Anterior cingulate cortex (tissue), 58 donors: ENCODE results near the gene KCNMA1.

Experiments
- DNase-seq, 58 donors: peaks; one replicate each; lab custom pipeline; 2025; lab: John Stamatoyannopoulos, UW

KCNMA1 gene

DNA sequence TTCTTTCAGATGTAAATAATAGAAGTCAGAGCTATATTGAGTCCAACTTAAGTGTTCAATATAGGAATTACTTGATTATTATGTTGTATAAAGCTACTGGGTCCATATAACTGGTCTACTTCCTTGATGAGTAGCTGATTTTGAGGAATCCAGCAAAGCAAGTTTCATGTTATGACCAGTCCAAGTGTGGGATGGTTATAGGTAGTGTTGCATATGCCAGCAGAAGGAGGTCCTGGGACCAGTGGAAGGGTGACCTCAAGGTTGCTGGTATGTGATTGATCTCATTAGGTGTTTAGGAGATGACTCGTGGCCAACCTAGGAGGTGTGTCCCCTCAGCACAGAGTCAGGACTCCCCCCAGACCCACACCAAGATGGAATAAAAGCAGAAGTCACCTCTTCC lies 551.5 kb downstream of the KCNMA1 start:
- no peak for DNase-seq

GRCh38 chr10:77085344-77085743 lies 552.3 kb downstream of the KCNMA1 start:
- DNase-seq, result no peak

DNA sequence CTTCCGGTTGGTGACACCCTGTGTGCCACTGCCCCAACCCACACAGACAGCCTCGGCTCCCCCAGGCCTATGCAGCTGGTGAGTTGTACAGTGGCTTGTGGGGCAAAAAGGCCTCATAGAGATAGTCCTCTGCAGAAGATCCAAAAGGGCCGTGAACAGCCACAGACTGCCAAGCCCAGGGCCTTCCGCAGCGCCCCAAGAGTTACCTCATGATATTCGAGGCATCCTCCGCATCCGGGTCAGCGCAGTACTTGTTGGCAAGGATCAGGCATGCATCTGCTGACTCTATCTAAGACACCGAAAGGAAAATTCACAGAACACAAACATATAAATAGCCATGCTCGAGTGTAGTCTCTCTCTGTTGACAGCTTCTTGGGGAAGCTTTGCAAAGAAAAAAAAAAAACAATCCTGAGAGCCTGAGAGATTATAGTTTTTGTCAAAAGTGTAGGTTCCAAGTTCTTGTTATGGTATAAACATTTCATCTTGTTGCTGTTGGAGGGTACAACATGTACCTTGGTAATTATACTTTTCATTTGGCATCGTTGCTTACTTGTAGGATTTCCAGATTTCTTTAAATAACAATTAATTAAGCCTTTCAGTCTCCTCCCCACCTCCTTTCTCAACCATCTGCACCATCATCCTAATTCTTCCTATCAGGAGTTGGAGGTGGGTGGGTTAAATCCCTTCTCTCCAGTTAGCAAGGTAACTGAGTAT lies 553.0 kb downstream of the KCNMA1 start:
- peak in 22 of 58 donors; percentile 2 to 45 (median 11) for DNase-seq

DNA sequence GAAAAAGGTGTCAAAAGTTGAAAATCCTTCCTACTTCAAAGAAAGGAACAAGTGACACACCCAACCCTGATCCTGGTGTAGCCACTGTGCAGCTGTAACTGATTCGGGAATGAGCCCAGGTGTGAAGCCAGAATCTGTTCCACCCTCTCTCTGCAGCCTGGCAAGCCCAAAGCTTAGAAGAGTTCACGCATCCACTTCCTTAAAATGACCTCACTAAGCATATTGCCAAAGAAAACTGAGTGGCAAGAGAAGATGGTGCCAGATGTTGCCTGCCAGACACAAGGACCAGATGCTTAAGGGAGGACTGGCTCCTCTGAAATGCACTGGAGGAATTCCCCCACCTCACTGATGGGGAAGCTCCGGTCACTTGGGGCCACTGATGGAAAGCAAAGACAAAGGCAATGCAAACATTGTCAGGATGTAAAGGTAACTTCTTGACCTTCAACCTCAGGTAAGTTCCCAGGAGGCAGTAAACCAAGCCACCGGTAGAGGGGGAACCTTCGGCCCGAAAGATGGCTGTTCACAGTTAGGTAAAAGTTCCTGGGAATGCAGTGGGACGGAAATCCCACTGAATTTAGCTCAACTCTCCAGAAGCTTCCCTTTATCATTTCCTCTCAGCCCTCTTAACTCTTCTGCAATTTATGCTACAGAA lies 554.9 kb downstream of the KCNMA1 start:
- no peak for DNase-seq

DNA sequence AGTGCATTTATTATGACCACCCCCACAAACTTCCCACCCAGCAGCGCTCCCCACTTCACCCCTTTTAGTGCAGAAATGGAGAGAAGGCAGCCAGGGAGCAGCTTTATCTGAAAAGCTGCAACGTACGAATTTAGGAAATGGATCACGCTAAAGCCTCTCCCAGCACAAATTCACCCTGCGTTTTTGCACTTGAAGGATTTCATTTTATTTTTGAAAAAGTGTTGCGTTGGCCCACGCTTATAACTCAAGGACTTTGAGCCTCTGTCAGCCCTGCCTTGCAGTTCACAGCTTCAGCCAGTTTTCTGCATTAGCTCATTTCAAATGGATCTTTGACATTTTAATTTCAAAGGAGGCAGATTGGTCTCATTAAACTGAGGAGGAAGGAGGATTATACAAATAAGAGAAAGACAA lies 556.1 kb downstream of the KCNMA1 start:
- DNase-seq, result peak in 1 of 58 donors; percentile 37

GRCh38 chr10:77080361-77081027 lies 557.1 kb downstream of the KCNMA1 start:
- DNase-seq, result no peak

DNA sequence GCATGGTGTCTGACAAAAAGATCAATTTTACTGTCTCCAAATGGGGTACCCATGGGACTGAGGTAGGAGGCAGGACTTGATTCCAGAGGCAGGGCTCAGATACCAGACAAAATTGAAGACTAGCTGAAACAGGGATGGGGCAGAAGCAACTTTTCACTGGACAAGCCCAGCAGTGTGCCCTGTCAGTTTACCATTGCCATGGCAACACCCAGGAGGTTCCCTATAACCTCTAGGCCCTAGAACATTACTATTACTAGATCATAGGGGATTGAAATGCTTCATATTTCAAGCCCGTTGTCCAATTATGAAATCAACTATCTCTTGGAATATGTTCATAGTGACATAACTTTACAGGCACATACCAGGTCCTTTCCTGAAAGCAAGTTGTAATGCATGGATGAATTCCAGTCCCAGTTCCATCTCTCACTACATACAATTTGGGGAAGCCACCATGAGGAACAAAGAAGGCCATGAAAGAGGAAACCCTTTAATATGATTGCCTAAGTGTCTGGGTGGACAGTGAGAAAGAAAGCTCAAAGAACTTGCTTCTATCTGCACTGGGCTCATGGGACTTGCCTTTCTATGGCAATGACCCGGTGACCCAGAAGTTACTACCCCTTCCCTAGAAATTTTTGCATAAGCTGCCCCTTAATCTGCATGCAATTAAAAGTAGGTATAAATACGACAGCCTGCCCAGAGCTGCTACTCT lies 557.9 kb downstream of the KCNMA1 start:
- DNase-seq, result no peak

DNA sequence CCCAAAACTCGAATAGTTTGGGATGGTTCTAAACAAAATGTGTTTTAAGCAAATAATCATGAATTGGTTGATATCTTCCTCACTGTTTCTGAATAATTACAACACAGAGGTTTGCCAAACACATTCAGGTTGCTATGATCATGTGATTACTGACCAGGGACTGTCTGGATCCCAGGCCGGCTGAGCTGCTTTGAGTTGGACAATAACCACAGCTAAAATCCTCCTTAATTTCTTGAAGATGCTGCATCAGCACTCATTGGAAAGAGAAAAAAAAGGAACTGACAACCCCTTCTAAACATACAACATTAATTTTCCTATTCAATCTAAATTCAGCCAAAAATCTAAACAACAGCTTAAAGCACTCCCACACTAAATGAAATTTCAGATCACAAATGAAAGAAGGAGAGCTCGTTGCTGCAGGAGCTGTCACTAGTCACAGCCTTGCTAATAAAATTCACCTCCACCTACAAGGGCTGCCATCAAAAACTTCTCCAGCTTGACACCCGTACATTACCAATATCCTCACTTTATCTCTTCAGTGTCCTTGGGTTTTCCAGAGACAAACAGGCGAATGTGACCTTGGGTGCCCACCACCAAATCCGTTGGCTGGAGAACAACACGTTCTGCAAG lies 560.2 kb downstream of the KCNMA1 start:
- no peak for DNase-seq

DNA sequence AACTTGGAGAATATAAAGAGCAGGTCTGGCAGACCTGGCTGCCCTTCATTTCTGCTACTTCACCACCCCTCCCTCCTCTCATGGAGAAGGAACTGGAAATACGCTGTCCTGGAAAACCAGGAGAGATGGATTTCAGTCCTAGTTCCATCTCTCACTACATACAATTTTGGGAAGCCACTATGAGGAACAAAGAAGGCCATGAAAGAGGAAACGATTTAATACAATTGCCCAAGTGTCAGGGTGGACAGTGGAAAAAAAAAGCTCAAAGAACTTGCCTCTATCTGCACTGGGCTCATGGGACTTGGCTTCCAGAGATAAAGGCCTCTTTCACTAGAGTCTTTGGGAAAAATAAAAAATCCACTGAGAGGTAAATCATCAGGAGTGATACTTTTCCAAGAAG lies 561.7 kb downstream of the KCNMA1 start:
- no peak for DNase-seq

DNA sequence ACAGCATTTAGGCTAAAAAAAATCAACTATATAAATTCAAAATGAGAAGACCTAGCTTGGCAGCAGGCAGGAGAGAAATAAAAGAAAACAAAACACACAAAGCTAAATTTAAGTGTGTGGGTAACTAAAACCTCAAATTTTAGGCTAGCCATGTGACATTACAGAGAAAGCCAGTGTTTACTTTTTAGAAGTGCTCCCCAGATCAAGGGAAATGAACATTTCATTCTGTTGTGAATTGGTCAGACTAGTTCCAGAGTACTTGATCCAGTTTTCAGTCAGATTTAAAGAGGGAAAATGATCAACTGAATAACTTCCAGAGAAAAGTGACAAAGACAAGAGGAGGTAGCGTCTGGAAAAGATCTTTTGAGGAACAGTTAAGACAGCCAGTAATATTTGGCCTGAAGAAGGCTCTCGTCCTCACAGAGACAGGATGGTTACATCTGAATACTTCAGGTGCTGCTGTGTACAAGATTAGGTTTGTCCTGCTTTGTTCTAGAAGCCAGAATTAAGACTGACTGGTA lies 563.4 kb downstream of the KCNMA1 start:
- DNase-seq, result no peak

DNA sequence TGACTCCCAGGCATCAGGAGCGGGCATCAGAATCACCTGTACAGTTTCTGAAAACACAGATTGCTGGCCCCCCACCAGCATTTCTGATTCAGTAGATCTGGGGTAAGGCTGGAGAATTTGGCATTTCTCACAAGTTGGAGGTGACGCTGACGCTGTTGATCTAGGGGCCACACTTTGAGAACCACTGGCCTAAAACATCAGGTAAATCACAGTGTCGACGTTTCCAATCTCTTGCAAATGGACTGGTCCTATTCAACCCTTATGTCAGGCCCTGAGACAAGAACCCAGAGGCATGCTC lies 564.0 kb downstream of the KCNMA1 start:
- no peak for DNase-seq

- DNase-seq, result no peak
Measured at GRCh38 chr10:77072836-77073662, 564.6 kb downstream of the KCNMA1 start.

DNA sequence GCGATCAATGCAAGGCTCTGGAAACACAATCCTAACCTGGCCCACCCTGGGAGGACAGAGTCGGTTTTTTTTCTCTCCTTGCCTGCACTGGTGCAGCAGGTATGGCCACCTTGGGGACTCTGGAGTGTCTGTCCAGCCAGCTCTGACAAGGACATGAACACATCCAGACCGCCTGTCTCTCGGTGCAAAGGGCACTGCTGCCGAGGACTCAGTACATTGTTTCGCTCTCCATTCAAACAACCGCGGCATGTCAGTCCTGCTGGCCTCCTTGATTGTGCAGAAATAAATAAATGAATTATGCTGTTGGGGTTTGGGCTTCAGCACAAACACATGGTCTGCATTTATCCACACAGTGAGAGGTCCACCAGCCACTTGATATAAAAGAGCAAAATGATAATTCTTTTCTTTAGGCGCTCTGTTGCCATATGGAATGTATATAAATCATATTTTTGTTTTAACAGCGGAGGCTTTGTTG lies 565.2 kb downstream of the KCNMA1 start:
- DNase-seq, result no peak

DNA sequence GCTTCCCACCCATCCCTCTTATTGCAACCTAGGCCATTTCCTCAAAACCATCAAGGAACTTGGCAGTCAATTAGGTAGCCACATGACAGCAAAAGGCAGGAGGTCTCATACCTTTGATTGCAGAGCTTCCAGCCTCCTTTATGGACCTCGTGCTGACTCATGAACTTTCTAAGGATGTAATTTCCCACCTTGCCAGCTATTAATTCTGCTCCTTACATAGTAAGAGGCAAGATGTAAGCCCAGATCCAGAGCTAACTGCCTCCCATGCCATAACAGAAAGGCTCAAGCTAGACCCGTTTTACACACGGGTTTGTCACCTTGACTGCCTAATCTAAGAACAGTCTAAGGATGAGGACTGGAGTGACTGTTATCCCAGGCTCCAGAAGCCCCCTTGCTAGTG lies 565.7 kb downstream of the KCNMA1 start:
- no peak for DNase-seq

DNA sequence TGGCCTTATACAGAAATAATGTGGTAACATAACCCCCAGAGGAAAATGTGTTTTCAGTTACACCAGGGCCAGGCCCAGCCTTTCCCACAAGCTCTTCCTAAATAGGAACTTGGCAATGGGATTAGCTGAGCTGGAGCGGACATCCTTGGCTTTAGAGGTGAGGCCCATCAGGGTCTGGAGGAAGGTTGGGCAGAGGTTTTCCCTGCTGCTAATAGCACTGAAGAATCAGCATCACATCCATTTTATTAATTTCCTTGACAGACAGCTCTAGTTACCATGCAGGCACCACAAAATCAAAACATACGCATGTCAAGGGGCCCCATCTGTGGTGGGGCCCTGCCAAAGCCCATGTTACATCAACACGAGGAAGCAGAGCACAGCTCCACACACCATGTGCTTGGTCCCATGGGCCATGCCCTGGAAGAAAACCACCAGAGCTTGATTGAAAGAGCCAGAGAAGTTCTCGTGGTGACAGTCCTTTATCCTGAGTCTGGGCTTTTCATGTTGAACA lies 566.6 kb downstream of the KCNMA1 start:
- DNase-seq, result no peak

- DNase-seq, result no peak
Measured at GRCh38 chr10:77070346-77070745, 567.3 kb downstream of the KCNMA1 start.

GRCh38 chr10:77068969-77069368 lies 568.6 kb downstream of the KCNMA1 start:
- DNase-seq, result no peak

DNA sequence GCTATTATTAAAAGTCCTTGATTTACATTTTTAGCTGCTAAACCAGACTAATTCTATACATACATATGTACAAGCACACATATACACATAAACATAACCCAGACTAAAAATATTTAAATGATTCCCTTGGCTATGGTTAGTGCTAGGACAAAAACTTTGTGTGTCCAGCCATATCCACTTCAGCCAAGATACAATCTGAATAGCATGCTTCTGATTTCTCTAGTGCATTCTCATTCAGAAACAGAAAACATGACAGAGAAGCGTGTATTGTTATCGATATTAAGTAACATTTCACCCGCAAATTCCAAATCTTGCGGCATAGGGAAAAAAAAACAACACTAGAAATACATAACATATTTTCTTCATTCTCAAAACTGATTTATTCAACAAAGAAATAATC lies 569.3 kb downstream of the KCNMA1 start:
- DNase-seq, result no peak

- no peak for DNase-seq
Measured at GRCh38 chr10:77062381-77062780, 575.2 kb downstream of the KCNMA1 start.
